Caco-2 (cell line): ENCODE results near the gene CHKB. TPM values are rescaled to one million over a fixed set of nuclear protein-coding genes. Genes with fewer than 3 reads are reported as not detected.

Experiments used
- BruUV-seq: library from RNA; stranded (reverse); fragments of 400-500 nt; replicated peaks from 2 replicates; lab custom pipeline; 2021; lab: Mats Ljungman, UMichigan
- CTCF ChIA-PET: fragments of 300-600 bp; sonication (Branson Sonifier 250); formaldehyde crosslinking; loops from one replicate; lab custom pipeline; 2022; ENCODE audit warnings: antibody characterized with exemption; lab: Charles Lee
- POLR2A ChIA-PET: fragments of 300-600 bp; sonication (Branson Sonifier 250); formaldehyde crosslinking; loops from one replicate; lab custom pipeline; 2022; ENCODE audit warnings: antibody characterized with exemption; lab: Charles Lee
- DNase-seq, 2 experiments: peaks; one replicate each; pipeline versions ENCODE4 v3.0.0 to v3.0.0-alpha.2; 2020 to 2022
- H3K27me3 ChIP-seq: replicated peaks from 2 replicates; pipeline ENCODE4 v1.6.0; 2011; ENCODE audit warnings: low read length; ENCODE audit not compliant: control insufficient read depth, insufficient read depth
- H3K36me3 ChIP-seq: 2 replicates; pipeline ENCODE4 v1.5.1; 2011; ENCODE audit warnings: low read length; ENCODE audit not compliant: control insufficient read depth, insufficient read depth
- H3K4me1 ChIP-seq: fragments of 250-450 bp; sonication (Bioruptor Pico); 2 replicates; pipeline ENCODE4 v1.5.1; 2020; ENCODE audit warnings: mild to moderate bottlenecking
- H3K4me3 ChIP-seq: 2 replicates; pipeline ENCODE4 v1.5.1; 2011; ENCODE audit warnings: low read depth, mild to moderate bottlenecking, control low read depth, low read length
- H3K9me3 ChIP-seq: fragments of 250-450 bp; sonication (Bioruptor Pico); 2 replicates; pipeline ENCODE4 v1.5.1; 2020; ENCODE audit warnings: mild to moderate bottlenecking, moderate library complexity
- H3K27ac Mint-ChIP-seq: one replicate; pipeline ENCODE4 v1.8.0; 2022; ENCODE audit warnings: mixed read lengths; ENCODE audit not compliant: unreplicated experiment
- H3K27me3 Mint-ChIP-seq: one replicate; pipeline ENCODE4 v1.8.0; 2022; ENCODE audit warnings: mixed read lengths; ENCODE audit not compliant: insufficient read depth, unreplicated experiment
- H3K36me3 Mint-ChIP-seq: one replicate; pipeline ENCODE4 v1.8.0; 2022; ENCODE audit warnings: mild to moderate bottlenecking, mixed read lengths; ENCODE audit not compliant: insufficient read depth, unreplicated experiment
- H3K4me1 Mint-ChIP-seq: one replicate; pipeline ENCODE4 v1.8.0; 2022; ENCODE audit warnings: low read depth, mixed read lengths; ENCODE audit not compliant: unreplicated experiment
- H3K4me3 Mint-ChIP-seq: one replicate; pipeline ENCODE4 v1.8.0; 2022; ENCODE audit warnings: mild to moderate bottlenecking, moderate library complexity, mixed read lengths; ENCODE audit not compliant: unreplicated experiment
- H3K9me3 Mint-ChIP-seq: one replicate; pipeline ENCODE4 v1.8.0; 2022; ENCODE audit warnings: mixed read lengths; ENCODE audit not compliant: unreplicated experiment
- CTCF ChIP-seq, 2 experiments: fragments of 200-600 bp in 1 of 2; IDR thresholded peaks; 1 replicate in 1 of 2; 2 replicates in 1 of 2; pipeline versions ENCODE4 v1.5.1 to v1.8.0; 2011 to 2022; ENCODE audit warnings: antibody characterized with exemption in 1 of 2, control low read depth in 1 of 2, inconsistent platforms in 1 of 2, low read depth in 1 of 2, low read length in 1 of 2, mild to moderate bottlenecking in 1 of 2, moderate library complexity in 1 of 2; ENCODE audit not compliant: insufficient read depth in 1 of 2, severe bottlenecking in 1 of 2, unreplicated experiment in 1 of 2
- intact Hi-C: fragments of 100-400 bp; cut with micrococcal nuclease; formaldehyde crosslinking; loops from one replicate; pipeline ENCODE4 v1.10.0; 2022; ENCODE audit not compliant: unreplicated experiment
- total RNA-seq: library from RNA; stranded (reverse); gene quantifications from 2 replicates; pipeline ENCODE4 v1.2.3, GENCODE V29; 2022

Gene CHKB
- total RNA-seq, 1 experiment from 2014 or later, result 43.3 TPM

- Mint-ChIP-seq H3K4me3 (no peak overlapping the region), H3K9me3 (no peaks in the 10 kb centered on the region), H3K36me3 (peaks cover 6% of the 10 kb centered on the region), H3K4me1 (peaks cover 6% of the 10 kb centered on the region), H3K27ac (no peak overlapping the region), H3K27me3 (no peaks in the 10 kb centered on the region)
- Histone ChIP-seq H3K9me3 (no peaks in the 10 kb centered on the region), H3K27me3 (no peaks in the 10 kb centered on the region), H3K36me3 (no peaks in the 10 kb centered on the region), H3K4me1 (no peaks in the 10 kb centered on the region), H3K4me3 (no peak overlapping the region)
- ChIA-PET POLR2A (interaction anchor here (0.9 kb wide), 1 partner anchor 15 kb away, joined by 4 read pairs; no protein-coding TSS in a partner anchor), CTCF (interaction anchor here (0.8 kb wide), 1 partner anchor 16 kb away, joined by 3 read pairs; no protein-coding TSS in a partner anchor)
- no TSS peak for BruUV-seq
- DNase-seq, result no peak
- no peak for TF ChIP-seq CTCF (IDR thresholded peaks at IDR 0.05; ENCODE audit: insufficient read depth in 1 of 2, low read depth in 1 of 2, low read length in 1 of 2, severe bottlenecking in 1 of 2, unreplicated experiment in 1 of 2)
- intact Hi-C loops, result no loop called here
These were observed 35.2 kb downstream of the CHKB start for GRCh38 chr22:50547263-50547985.

GRCh38 chr22:50546326-50547262, 36.1 kb downstream of the CHKB start:
- DNase-seq, result no peak
- no peaks in the 10 kb centered on the region for H3K36me3 ChIP-seq
- Mint-ChIP-seq H3K4me1 (no peaks in the 10 kb centered on the region), H3K9me3 (no peaks in the 10 kb centered on the region), H3K36me3 (peaks cover 6% of the 10 kb centered on the region), H3K27ac (no peak overlapping the region), H3K27me3 (no peaks in the 10 kb centered on the region), H3K4me3 (no peak overlapping the region)
- POLR2A ChIA-PET, result interaction anchor here (0.9 to 1.7 kb wide), 2 partner anchors 15 to 21 kb away, joined by 4 read pairs; partner anchors contain the start of gene SCO2
- H3K4me1 ChIP-seq, result no peaks in the 10 kb centered on the region
- H3K4me3 ChIP-seq, result no peak overlapping the region
- no peaks in the 10 kb centered on the region for H3K27me3 ChIP-seq
- no TSS peak for BruUV-seq
- intact Hi-C loops, result no loop called here
- no peak for TF ChIP-seq CTCF (IDR thresholded peaks at IDR 0.05; ENCODE audit: insufficient read depth in 1 of 2, low read depth in 1 of 2, low read length in 1 of 2, severe bottlenecking in 1 of 2, unreplicated experiment in 1 of 2)
- no peaks in the 10 kb centered on the region for H3K9me3 ChIP-seq
- CTCF ChIA-PET, result interaction anchor here (0.9 kb wide), 2 partner anchors 17 to 21 kb away, joined by 3 to 4 read pairs; partner anchors contain the start of gene SCO2
